ENCODE results near the gene BRD1. TPM values are rescaled to one million over a fixed set of nuclear protein-coding genes. Genes with fewer than 3 reads are reported as not detected.

BRD1 gene
- total RNA-seq, 1 donor from 2014 or later = 14.9 TPM

DNA sequence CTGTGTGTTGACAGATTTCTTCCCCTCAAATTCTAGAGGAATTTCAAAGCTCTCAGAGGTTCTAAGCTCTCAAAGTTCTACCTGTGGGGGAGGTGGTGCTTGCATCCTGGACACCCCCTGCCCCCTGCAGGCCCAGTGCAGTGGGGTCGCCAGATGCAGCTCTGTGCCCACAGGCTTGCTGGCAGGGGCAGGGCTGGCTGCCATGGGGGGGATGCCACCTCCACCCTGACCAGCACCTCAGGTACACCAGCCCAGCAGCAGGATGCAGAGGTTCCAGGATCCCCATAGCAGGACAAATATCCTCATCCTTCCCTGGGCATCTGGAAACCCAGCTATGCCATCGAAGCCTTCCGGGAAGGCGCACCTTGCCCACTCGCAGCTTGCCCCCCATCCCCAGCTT lies 91.1 kb downstream of the BRD1 start:
- Histone ChIP-seq H3K9me3 (replicated peaks) (peaks cover 15% of the 10 kb centered on the region), H3K4me1 (no peaks in the 10 kb centered on the region), H3K36me3 (no peaks in the 10 kb centered on the region), H3K4me3 (no peak overlapping the region), H3K27me3 (ENCODE audit: low read depth) (peaks cover 88% of the 10 kb centered on the region), H3K27ac (replicated peaks) (no peak overlapping the region)
- TF ChIP-seq, protein P1, sequence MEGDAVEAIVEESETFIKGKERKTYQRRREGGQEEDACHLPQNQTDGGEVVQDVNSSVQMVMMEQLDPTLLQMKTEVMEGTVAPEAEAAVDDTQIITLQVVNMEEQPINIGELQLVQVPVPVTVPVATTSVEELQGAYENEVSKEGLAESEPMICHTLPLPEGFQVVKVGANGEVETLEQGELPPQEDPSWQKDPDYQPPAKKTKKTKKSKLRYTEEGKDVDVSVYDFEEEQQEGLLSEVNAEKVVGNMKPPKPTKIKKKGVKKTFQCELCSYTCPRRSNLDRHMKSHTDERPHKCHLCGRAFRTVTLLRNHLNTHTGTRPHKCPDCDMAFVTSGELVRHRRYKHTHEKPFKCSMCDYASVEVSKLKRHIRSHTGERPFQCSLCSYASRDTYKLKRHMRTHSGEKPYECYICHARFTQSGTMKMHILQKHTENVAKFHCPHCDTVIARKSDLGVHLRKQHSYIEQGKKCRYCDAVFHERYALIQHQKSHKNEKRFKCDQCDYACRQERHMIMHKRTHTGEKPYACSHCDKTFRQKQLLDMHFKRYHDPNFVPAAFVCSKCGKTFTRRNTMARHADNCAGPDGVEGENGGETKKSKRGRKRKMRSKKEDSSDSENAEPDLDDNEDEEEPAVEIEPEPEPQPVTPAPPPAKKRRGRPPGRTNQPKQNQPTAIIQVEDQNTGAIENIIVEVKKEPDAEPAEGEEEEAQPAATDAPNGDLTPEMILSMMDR (IDR thresholded peaks at IDR 0.05; ENCODE audit: borderline replicate concordance) = no peak
- intact Hi-C loops (cut with micrococcal nuclease) = no loop called here
- no peak for DNase-seq

DNA sequence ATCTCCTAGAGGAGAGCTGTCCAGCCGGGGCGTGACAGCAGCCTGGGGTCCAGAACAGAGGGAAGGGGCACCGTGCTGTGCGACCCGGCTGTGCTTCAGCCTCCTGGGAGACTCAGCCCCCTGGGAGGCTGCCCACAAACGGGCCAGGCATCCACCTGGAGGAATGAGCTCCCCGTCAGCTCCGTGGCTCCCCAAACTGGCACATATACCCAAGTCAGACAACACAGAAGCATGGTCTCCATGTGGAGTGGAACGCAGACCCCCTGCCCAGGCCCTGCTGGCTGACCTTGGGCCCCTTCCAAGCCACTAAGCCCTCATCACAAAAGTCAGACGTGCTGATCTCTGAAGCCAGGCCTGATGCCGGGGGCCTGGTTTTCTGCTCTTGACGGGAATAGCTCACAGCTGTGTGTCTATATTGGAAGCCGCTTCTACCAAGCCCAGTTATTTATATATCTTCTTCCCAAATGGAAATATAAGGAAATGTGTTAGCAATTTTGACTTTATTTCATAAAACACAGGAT lies 91.7 kb downstream of the BRD1 start:
- H3K9me3 ChIP-seq (replicated peaks) = peaks cover 15% of the 10 kb centered on the region
- H3K4me1 ChIP-seq = no peaks in the 10 kb centered on the region
- H3K27me3 ChIP-seq (ENCODE audit: low read depth) = peaks cover 91% of the 10 kb centered on the region
- H3K36me3 ChIP-seq = no peaks in the 10 kb centered on the region
- H3K4me3 ChIP-seq = no peak overlapping the region
- intact Hi-C loops (cut with micrococcal nuclease) = no loop called here
- no peak for DNase-seq
- H3K27ac ChIP-seq (replicated peaks) = no peak overlapping the region
- TF ChIP-seq, protein P1 (IDR thresholded peaks at IDR 0.05; ENCODE audit: borderline replicate concordance) = no peak

DNA sequence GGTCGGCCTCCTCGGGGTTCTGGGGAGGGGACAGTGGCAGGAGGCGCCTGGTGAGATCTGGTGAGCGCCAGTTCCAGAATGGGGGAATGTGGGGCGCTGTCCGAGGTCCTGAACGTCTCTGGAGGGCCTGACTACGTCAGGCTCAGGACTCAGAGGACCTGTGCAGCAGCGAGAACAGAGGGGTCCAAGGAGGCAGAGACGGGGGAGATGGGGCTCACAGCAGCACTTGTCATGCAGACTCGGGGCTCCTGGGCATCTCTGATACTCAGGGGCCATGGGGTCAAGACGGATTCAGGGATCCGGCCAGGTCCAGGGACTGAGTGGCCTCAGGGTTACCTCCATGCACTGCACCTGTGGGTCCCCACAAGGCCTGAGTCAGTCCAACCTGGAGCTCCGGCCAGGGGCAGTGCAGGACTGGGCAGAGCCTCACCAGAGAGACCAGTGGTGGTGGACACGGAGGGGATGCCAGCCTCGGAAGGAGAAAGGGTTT lies 92.2 kb downstream of the BRD1 start:
- Histone ChIP-seq H3K9me3 (replicated peaks) (peaks cover 15% of the 10 kb centered on the region), H3K27ac (replicated peaks) (no peak overlapping the region), H3K4me3 (no peak overlapping the region), H3K4me1 (no peaks in the 10 kb centered on the region), H3K36me3 (no peaks in the 10 kb centered on the region), H3K27me3 (ENCODE audit: low read depth) (peaks cover 93% of the 10 kb centered on the region)
- TF ChIP-seq, protein P1 (IDR thresholded peaks at IDR 0.05; ENCODE audit: borderline replicate concordance) = no peak
- no peak for DNase-seq
- intact Hi-C loops (cut with micrococcal nuclease) = no loop called here

DNA sequence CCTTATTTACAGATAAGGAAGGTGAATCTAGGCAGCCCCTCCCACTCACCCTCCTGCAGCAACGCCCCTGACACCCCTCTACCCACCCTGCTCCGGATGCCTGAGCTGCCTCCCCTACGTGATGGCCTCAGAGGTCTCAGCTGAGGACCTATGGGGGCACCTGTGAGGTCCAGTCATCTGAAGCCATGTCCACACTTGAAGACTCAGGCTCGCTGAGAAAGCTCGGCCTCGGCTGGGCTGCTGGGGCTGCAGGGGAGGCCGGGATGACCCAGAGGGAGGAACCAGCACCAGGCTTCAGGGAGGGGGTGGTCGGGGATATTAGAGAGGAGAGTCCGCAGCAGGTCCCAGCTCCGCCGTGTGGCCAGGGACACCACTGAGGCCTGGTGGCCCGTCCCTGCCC lies 92.8 kb downstream of the BRD1 start:
- Histone ChIP-seq H3K27me3 (ENCODE audit: low read depth) (peaks cover 94% of the 10 kb centered on the region), H3K4me3 (no peak overlapping the region), H3K27ac (replicated peaks) (no peak overlapping the region), H3K9me3 (replicated peaks) (peaks cover 15% of the 10 kb centered on the region), H3K4me1 (no peaks in the 10 kb centered on the region), H3K36me3 (no peaks in the 10 kb centered on the region)
- DNase-seq = no peak
- intact Hi-C loops (cut with micrococcal nuclease) = no loop called here
- TF ChIP-seq, protein P1 (IDR thresholded peaks at IDR 0.05; ENCODE audit: borderline replicate concordance) = no peak

DNA sequence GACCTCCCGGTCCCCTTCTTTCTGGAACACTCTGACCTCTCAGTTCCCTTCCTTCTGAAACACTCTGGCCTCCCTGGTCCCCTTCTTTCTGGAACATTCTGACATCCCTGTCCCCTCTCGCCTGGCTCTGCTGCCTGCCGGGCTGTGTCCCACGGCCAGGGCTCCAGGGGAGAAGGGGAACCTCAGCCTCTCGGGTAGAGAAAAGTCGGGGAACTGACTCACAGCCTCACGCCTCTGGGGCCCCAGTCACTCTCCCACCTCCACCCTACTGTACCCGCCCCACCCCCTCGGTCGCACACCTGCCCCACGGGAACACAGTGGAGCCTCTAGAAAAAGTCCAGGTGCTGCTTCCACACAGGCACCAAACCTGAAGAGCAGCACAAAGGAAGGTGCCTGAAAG lies 93.3 kb downstream of the BRD1 start:
- peaks cover 99% of the 10 kb centered on the region for H3K27me3 ChIP-seq (ENCODE audit: low read depth)
- no peak for DNase-seq
- TF ChIP-seq, protein P1 (IDR thresholded peaks at IDR 0.05; ENCODE audit: borderline replicate concordance) = no peak
- H3K27ac ChIP-seq (replicated peaks) = no peak overlapping the region
- peaks cover 15% of the 10 kb centered on the region for H3K9me3 ChIP-seq (replicated peaks)
- H3K4me1 ChIP-seq = no peaks in the 10 kb centered on the region
- intact Hi-C loops (cut with micrococcal nuclease) = no loop called here
- no peak overlapping the region for H3K4me3 ChIP-seq
- no peaks in the 10 kb centered on the region for H3K36me3 ChIP-seq

Measured in left ventricle myocardium inferior (tissue), 1 donor.